Fibroblast of mammary gland (primary cell): ENCODE results near the gene OR2AT4.

Experiments used
- DNase-seq: peaks from one replicate; pipeline ENCODE4 v3.0.0-alpha.2; 2010; ENCODE audit warnings: low read depth
- H3K4me3 ChIP-seq: 2 replicates; pipeline ENCODE4 v1.5.1; 2011; ENCODE audit warnings: low read depth, mild to moderate bottlenecking, low read length, moderate library complexity; ENCODE audit not compliant: control insufficient read depth
- TF ChIP-seq, protein P1 (sequence below): conservative IDR thresholded peaks from 2 replicates; pipeline ENCODE4 v1.5.1; 2011; ENCODE audit warnings: low read depth, low read length, inconsistent platforms; ENCODE audit not compliant: control insufficient read depth, insufficient read depth

Gene OR2AT4

DNA sequence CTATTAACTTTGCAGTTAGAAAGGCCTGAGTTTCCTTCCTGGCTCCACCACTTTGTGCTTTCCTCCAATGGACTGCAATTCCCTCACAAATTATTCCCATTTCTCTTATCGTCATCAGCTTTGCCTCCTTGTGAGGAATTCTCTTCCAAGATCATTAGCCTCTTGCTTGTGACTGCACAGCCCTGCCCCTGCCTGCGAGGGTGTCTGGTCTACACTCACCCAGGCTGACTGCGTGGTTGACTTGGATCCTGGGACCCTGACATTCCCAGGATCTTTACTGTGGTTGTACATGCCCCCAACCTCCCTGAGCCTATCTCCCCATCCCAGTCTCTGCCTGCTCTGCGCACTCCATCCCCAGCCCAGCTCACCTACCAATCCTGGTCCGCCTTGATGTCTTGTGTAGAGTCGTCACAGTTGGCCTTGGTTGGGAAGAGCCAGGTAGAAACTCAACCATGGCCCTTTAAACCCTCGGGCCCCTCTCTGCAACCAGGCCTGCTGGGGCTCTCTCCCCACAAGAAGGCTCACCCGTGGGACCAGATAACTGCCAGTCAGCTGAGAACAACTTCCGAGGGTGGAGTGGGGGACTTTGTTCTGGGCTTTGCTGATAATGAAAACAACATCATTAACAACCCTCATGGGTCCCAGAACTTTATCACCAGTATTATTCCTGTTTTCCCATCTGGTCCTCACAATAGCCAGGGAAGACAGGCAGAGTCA is at the start of gene OR2AT4:
Gene OR2AT4 (minus strand): TSS at position 421 of the 717 bp plus-strand sequence.
- TF ChIP-seq, protein P1, sequence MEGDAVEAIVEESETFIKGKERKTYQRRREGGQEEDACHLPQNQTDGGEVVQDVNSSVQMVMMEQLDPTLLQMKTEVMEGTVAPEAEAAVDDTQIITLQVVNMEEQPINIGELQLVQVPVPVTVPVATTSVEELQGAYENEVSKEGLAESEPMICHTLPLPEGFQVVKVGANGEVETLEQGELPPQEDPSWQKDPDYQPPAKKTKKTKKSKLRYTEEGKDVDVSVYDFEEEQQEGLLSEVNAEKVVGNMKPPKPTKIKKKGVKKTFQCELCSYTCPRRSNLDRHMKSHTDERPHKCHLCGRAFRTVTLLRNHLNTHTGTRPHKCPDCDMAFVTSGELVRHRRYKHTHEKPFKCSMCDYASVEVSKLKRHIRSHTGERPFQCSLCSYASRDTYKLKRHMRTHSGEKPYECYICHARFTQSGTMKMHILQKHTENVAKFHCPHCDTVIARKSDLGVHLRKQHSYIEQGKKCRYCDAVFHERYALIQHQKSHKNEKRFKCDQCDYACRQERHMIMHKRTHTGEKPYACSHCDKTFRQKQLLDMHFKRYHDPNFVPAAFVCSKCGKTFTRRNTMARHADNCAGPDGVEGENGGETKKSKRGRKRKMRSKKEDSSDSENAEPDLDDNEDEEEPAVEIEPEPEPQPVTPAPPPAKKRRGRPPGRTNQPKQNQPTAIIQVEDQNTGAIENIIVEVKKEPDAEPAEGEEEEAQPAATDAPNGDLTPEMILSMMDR = no peak
- no peak for DNase-seq
- no peak within 1 kb of the TSS for H3K4me3 ChIP-seq

DNA sequence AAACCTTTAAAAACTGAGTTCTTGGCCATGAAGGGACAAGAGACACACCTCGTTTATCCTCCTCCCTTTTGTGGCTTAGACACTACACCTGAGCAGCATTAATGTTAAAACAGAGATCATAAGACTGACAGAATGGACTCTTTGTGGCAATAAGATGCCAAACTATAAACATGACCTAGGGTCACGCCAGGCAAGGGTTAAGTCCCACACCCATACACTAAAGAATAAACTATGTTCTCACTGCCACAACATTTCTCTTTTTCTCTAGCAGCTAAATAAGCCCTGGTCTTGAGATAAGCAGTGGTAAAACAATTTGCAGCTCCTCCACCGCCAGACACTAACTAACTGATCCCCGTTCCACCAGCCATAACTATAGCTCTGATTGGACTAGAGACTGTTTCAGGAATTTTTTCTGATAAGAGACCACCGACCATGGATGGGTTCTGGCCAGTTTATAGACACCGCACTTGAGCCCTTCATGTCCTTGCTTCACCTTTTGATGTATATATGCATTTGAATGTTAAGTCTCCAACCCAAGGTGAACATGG is 49.4 kb upstream of the OR2AT4 start:
- DNase-seq = no peak
- TF ChIP-seq, protein P1 = no peak
- no peak overlapping the region for H3K4me3 ChIP-seq

DNA sequence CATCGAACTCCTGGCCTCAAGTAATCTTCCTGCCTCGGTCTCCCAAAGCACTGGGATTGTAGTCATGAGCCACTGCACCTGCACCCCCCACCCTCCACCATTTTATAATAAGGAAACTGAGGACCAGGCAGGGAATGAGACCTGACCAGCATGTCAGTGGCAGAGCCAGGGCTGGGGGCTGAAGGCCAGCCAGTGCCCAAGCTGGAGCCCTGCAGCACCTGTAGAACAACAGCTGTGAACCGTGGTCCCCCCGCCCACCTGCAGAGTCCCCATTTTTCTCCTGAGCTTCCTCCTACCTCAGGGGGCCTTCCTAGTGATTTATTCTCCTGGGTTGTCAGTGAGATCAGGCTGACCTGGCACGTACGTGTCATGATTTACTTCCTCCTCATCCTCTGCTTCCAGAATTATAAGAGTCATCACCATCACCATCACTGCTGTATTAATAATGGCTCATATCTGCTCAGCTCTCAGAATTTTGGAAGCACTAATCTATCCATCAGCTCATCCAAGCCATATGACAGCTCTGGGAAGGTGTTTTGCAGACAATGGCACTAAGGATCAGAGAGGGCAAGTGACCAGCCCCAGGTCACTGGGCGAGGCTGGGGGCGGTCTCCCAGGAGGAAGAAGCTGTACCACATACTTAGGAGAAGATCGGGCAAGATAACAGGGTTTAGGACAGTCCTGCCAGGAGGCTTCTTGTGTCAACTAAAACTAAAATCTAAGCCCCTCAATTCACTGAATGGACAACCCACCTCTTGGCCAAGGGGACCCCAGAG is 48.7 kb upstream of the OR2AT4 start:
- TF ChIP-seq, protein P1 = no peak
- no peak for DNase-seq

DNA sequence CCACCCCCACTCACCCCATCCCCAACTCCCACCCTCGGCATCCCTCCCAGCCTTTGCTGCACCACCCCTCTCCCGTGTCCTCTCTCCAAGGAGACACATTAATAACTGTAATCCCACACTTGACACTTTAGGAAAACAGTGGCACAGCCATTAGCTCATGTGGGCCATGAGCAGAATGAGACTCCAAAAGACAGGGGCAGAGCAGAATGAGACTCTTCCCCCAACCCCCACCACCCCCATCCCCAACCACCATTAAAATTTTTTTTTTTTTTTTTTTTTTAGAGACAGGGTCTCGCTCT is 48.0 kb upstream of the OR2AT4 start:
- no peak overlapping the region for H3K4me3 ChIP-seq
- TF ChIP-seq, protein P1 = no peak
- no peak for DNase-seq

More for the DNA sequence above, 48.7 kb upstream of the OR2AT4 start:
- H3K4me3 ChIP-seq = no peak overlapping the region

DNA sequence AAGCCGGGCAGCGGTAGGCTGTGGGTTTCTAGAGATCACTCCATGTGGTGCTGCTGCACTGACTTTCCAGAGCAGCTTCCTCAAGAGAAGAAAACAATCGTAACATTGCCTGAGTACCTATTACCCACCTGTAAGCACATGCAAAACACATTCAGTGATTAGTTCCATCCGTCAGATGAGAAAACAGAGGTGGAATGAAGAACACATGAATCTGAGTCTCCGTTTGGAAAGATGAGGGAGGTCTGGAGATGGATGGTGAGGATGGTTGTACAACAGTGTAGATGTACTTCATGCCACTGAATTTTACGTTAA is 46.7 kb upstream of the OR2AT4 start:
- TF ChIP-seq, protein P1 = no peak
- no peak for DNase-seq
- no peak overlapping the region for H3K4me3 ChIP-seq

DNA sequence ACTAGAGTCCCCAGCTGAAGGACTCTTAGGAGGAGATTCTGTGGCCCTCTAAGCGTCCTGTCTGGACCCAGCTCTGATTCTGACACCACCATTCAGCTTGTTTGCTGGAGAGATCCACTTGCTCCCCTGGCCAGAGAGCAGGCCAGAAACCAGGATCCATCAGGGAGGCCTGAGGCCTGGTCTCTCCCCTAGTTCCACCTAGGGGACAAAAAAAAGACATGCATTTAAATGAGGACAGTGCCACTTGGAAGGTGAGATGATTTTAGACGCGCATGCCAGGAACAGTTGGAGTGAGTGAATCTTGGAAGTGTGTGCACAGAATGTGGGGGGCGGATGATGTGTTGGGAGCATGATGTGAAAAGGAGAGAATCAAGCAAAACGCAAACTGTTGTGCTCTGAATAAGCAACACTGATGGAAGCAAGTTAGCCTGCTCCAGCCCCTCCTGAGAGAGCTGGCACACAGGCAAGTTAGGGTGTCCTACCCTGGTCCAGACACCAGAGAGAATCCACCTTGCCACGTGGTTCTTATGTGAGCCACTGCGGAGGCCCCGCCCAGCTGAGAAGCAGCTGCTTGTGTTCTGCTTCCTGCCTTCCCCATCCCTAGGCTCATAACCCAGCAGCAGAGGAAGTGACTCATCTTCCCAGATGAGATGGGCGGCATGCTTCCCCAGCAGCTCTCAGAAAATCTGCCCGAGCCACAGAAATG is 46.2 kb upstream of the OR2AT4 start:
- TF ChIP-seq, protein P1 = no peak
- DNase-seq = peak; percentile 93
- no peak overlapping the region for H3K4me3 ChIP-seq
